Liver (tissue), 9 donors: ENCODE results near the gene SEMA3C. TPM values are rescaled to one million over a fixed set of nuclear protein-coding genes. Genes with fewer than 3 reads are reported as not detected.

Source experiments
- DNase-seq: peaks from one replicate; pipeline ENCODE4 v3.0.0-alpha.2; 2017; ENCODE audit warnings: low spot score
- H3K27ac ChIP-seq, 2 donors: one replicate each; pipeline ENCODE4 v1.7.0; 2013; ENCODE audit warnings: inconsistent platforms in 2 of 2, low read length in 2 of 2, control low read depth in 1 of 2, low read depth in 1 of 2, mild to moderate bottlenecking in 1 of 2
- H3K27me3 ChIP-seq, 4 donors: one replicate each; pipeline versions ENCODE4 v1.6.1 to v1.7.0; 2013; ENCODE audit warnings: low read length in 3 of 4, inconsistent platforms in 1 of 4, mild to moderate bottlenecking in 1 of 4, moderate library complexity in 1 of 4; ENCODE audit not compliant: control insufficient read depth in 4 of 4, insufficient read depth in 4 of 4
- H3K36me3 ChIP-seq, 4 donors: one replicate each; pipeline versions ENCODE4 v1.6.1 to v1.7.0; 2013; ENCODE audit warnings: low read length in 3 of 4, mild to moderate bottlenecking in 3 of 4, low read depth in 1 of 4, moderate library complexity in 1 of 4; ENCODE audit not compliant: control insufficient read depth in 4 of 4, insufficient read depth in 3 of 4
- H3K4me1 ChIP-seq, 4 donors: one replicate each; pipeline versions ENCODE4 v1.6.1 to v1.7.0; 2013; ENCODE audit warnings: low read length in 3 of 4, mild to moderate bottlenecking in 3 of 4, moderate library complexity in 1 of 4; ENCODE audit not compliant: control insufficient read depth in 4 of 4, insufficient read depth in 4 of 4
- H3K4me3 ChIP-seq, 3 donors: one replicate each; pipeline versions ENCODE4 v1.6.1 to v1.7.0; 2013; ENCODE audit warnings: low read length in 3 of 3, control low read depth in 1 of 3, low read depth in 1 of 3, mild to moderate bottlenecking in 1 of 3
- H3K9ac ChIP-seq, 2 donors: one replicate each; pipeline ENCODE4 v1.7.0; 2013; ENCODE audit warnings: low read length in 2 of 2, mild to moderate bottlenecking in 2 of 2, moderate library complexity in 2 of 2, control low read depth in 1 of 2, low read depth in 1 of 2
- H3K9me3 ChIP-seq, 4 donors: one replicate each; pipeline versions ENCODE4 v1.6.1 to v1.7.0; 2013; ENCODE audit warnings: low read length in 3 of 4; ENCODE audit not compliant: control insufficient read depth in 4 of 4
- FOXA1 ChIP-seq: IDR thresholded peaks from 2 replicates; pipeline ENCODE4 v1.6.1; 2016; ENCODE audit warnings: antibody characterized with exemption
- FOXA2 ChIP-seq: IDR thresholded peaks from 2 replicates; pipeline ENCODE4 v1.6.1; 2016; ENCODE audit warnings: antibody characterized with exemption
- GABPA ChIP-seq, 2 donors: IDR thresholded peaks in 1 of 2; conservative IDR thresholded peaks in 1 of 2; 2 replicates each; pipeline ENCODE4 v1.6.1; 2016; ENCODE audit warnings: antibody characterized with exemption in 2 of 2, mild to moderate bottlenecking in 1 of 2, moderate library complexity in 1 of 2
- HNF4A ChIP-seq, 2 donors: conservative IDR thresholded peaks; 2 replicates each; pipeline ENCODE4 v1.6.1; 2016; ENCODE audit warnings: antibody characterized with exemption in 2 of 2, mild to moderate bottlenecking in 2 of 2
- JUND ChIP-seq, 2 donors: IDR thresholded peaks; 2 replicates each; pipeline ENCODE4 v1.6.1; 2016; ENCODE audit warnings: antibody characterized with exemption in 2 of 2
- NR2F2 ChIP-seq: IDR thresholded peaks from 2 replicates; pipeline ENCODE4 v1.6.1; 2016; ENCODE audit warnings: antibody characterized with exemption
- RAD21 ChIP-seq, 2 donors: IDR thresholded peaks; 2 replicates each; pipeline ENCODE4 v1.6.1; 2016; ENCODE audit warnings: antibody characterized with exemption in 2 of 2, mild to moderate bottlenecking in 2 of 2
- RXRA ChIP-seq, 2 donors: IDR thresholded peaks; 2 replicates each; pipeline ENCODE4 v1.6.1; 2017 to 2018; ENCODE audit warnings: antibody characterized with exemption in 2 of 2, mild to moderate bottlenecking in 1 of 2
- SP1 ChIP-seq: IDR thresholded peaks from 2 replicates; pipeline ENCODE4 v1.6.1; 2018; ENCODE audit warnings: antibody characterized with exemption, mild to moderate bottlenecking
- TAF1 ChIP-seq: conservative IDR thresholded peaks from 2 replicates; pipeline ENCODE4 v1.6.1; 2016; ENCODE audit warnings: antibody characterized with exemption, mild to moderate bottlenecking
- YY1 ChIP-seq: IDR thresholded peaks from 2 replicates; pipeline ENCODE4 v1.6.1; 2016; ENCODE audit warnings: antibody characterized with exemption, mild to moderate bottlenecking
- WGBS: extraction: QIAGEN DNeasy Blood & Tissue Kit; methylation state at CpG from one replicate; pipeline ENCODE4 v1.1.7; 2013; 5-methylcytosine and 5-hydroxymethylcytosine counted together
- polyA plus RNA-seq, 2 donors: library from polyadenylated mRNA; stranded (reverse) in 1 of 2; unstranded in 1 of 2; fragments of 200-250 nt in 1 of 2; fragments of >200 nt in 1 of 2; fragmentation: Nextera tagmentation in 1 of 2; extraction: Ambion mirVana in 1 of 2; gene quantifications; one replicate each; pipeline versions ENCODE4 v1.2.1 to v1.2.3, GENCODE V29; 2013 to 2015
- total RNA-seq, 2 donors: library from RNA; depleted of rRNA; stranded (reverse); fragments of >200 nt; gene quantifications; one replicate each; pipeline ENCODE4 v1.2.3, GENCODE V29; 2014
- TF ChIP-seq, protein P1 (sequence below): IDR thresholded peaks from 2 replicates; pipeline ENCODE4 v1.6.1; 2016; ENCODE audit warnings: antibody characterized with exemption, mild to moderate bottlenecking
- TF ChIP-seq, protein P2 (sequence below): IDR thresholded peaks from 2 replicates; pipeline ENCODE4 v1.6.1; 2016; ENCODE audit warnings: antibody characterized with exemption
- TF ChIP-seq, protein P3 (sequence below): IDR thresholded peaks from 2 replicates; pipeline ENCODE4 v1.6.1; 2016; ENCODE audit warnings: antibody characterized with exemption
- TF ChIP-seq, protein P4 (sequence below): fragments of 150-350 bp; IDR thresholded peaks from 2 replicates; pipeline ENCODE4 v1.5.1; 2017; ENCODE audit warnings: improper control_type of control experiment, low read depth, low read length; ENCODE audit not compliant: missing input control
- TF ChIP-seq, protein P5 (sequence below): IDR thresholded peaks from 2 replicates; pipeline ENCODE4 v1.6.1; 2016; ENCODE audit warnings: antibody characterized with exemption
- donor health status: healthy.
- donor health status: healthy.
- donor health status: healthy.
- donor health status: healthy.
- donor health status: healthy.

SEMA3C gene
- total and polyA plus RNA-seq, 4 donors: 0.20 to 1.8 (median 0.64) TPM

DNA sequence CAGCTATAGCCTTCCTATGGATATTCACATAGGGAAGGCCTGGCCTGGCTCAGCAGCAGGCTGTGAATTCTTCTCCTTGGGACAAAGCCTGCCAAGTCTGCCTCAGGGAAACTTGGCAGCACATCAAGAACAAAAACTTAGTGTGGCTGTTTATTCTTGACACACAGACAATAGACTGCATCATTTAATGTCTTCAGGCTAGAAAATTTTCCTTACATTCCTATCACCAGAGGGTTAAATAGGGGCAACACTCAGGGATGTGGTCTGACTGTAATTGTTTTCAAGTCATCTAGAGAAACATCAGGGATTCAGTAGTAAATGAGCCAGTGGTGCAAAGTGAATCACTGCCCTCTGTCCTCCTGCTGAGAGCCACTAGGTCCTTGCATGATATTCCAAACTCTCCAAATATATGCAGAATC is 137.3 kb downstream of the SEMA3C start:
- DNase-seq: no peak

DNA sequence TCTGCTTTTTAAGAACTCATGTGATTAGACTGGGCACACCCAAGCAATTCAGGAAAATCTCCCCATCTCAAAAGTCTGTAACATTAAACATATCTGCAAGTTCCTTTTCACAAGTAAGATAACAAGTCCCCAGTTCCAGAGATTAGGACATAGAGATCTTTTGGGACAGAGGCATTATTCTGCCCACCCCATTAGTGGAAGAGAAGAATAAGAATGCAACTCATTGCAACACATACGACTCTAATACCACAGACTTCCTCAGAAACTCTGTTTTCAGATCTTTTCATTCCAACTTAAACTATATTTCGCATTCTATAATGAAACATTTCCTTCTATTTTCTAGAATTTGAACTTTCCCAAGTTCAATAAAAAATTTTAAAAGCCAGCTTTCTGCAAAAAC is 137.7 kb downstream of the SEMA3C start:
- H3K4me1 ChIP-seq: no peaks in the 10 kb centered on the region
- no peak overlapping the region for H3K27ac ChIP-seq

More for the DNA sequence above, 137.3 kb downstream of the SEMA3C start:
- Histone ChIP-seq H3K4me3 (no peak overlapping the region), H3K27me3 (peaks cover 0 to 3% (median 0%) of the 10 kb centered on the region in 4 donors), H3K27ac (no peak overlapping the region), H3K36me3 (no peaks in the 10 kb centered on the region), H3K9ac (no peak overlapping the region), H3K9me3 (no peaks in the 10 kb centered on the region), H3K4me1 (no peaks in the 10 kb centered on the region)
- TF ChIP-seq HNF4A (conservative IDR thresholded peaks at IDR 0.05) (no peak), JUND (IDR thresholded peaks at IDR 0.05) (no peak), GABPA (IDR thresholded peaks at IDR 0.05 in 1 of 2, conservative IDR thresholded peaks at IDR 0.05 in 1 of 2) (no peak)

More for the DNA sequence above, 137.7 kb downstream of the SEMA3C start:
- no peak for TF ChIP-seq JUND (IDR thresholded peaks at IDR 0.05)
- no peak for TF ChIP-seq FOXA2
- TF ChIP-seq, protein P1, sequence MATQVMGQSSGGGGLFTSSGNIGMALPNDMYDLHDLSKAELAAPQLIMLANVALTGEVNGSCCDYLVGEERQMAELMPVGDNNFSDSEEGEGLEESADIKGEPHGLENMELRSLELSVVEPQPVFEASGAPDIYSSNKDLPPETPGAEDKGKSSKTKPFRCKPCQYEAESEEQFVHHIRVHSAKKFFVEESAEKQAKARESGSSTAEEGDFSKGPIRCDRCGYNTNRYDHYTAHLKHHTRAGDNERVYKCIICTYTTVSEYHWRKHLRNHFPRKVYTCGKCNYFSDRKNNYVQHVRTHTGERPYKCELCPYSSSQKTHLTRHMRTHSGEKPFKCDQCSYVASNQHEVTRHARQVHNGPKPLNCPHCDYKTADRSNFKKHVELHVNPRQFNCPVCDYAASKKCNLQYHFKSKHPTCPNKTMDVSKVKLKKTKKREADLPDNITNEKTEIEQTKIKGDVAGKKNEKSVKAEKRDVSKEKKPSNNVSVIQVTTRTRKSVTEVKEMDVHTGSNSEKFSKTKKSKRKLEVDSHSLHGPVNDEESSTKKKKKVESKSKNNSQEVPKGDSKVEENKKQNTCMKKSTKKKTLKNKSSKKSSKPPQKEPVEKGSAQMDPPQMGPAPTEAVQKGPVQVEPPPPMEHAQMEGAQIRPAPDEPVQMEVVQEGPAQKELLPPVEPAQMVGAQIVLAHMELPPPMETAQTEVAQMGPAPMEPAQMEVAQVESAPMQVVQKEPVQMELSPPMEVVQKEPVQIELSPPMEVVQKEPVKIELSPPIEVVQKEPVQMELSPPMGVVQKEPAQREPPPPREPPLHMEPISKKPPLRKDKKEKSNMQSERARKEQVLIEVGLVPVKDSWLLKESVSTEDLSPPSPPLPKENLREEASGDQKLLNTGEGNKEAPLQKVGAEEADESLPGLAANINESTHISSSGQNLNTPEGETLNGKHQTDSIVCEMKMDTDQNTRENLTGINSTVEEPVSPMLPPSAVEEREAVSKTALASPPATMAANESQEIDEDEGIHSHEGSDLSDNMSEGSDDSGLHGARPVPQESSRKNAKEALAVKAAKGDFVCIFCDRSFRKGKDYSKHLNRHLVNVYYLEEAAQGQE: no peak
- TF ChIP-seq, protein P2, sequence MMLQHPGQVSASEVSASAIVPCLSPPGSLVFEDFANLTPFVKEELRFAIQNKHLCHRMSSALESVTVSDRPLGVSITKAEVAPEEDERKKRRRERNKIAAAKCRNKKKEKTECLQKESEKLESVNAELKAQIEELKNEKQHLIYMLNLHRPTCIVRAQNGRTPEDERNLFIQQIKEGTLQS: no peak
- TF ChIP-seq HNF4A (conservative IDR thresholded peaks at IDR 0.05): no peak
- no peak for TF ChIP-seq FOXA1
- TF ChIP-seq NR2F2: no peak
- TF ChIP-seq, protein P3, sequence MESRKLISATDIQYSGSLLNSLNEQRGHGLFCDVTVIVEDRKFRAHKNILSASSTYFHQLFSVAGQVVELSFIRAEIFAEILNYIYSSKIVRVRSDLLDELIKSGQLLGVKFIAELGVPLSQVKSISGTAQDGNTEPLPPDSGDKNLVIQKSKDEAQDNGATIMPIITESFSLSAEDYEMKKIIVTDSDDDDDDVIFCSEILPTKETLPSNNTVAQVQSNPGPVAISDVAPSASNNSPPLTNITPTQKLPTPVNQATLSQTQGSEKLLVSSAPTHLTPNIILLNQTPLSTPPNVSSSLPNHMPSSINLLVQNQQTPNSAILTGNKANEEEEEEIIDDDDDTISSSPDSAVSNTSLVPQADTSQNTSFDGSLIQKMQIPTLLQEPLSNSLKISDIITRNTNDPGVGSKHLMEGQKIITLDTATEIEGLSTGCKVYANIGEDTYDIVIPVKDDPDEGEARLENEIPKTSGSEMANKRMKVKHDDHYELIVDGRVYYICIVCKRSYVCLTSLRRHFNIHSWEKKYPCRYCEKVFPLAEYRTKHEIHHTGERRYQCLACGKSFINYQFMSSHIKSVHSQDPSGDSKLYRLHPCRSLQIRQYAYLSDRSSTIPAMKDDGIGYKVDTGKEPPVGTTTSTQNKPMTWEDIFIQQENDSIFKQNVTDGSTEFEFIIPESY: no peak
- TF ChIP-seq, protein P4, sequence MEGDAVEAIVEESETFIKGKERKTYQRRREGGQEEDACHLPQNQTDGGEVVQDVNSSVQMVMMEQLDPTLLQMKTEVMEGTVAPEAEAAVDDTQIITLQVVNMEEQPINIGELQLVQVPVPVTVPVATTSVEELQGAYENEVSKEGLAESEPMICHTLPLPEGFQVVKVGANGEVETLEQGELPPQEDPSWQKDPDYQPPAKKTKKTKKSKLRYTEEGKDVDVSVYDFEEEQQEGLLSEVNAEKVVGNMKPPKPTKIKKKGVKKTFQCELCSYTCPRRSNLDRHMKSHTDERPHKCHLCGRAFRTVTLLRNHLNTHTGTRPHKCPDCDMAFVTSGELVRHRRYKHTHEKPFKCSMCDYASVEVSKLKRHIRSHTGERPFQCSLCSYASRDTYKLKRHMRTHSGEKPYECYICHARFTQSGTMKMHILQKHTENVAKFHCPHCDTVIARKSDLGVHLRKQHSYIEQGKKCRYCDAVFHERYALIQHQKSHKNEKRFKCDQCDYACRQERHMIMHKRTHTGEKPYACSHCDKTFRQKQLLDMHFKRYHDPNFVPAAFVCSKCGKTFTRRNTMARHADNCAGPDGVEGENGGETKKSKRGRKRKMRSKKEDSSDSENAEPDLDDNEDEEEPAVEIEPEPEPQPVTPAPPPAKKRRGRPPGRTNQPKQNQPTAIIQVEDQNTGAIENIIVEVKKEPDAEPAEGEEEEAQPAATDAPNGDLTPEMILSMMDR: no peak
- TF ChIP-seq TAF1: no peak
- TF ChIP-seq RAD21 (IDR thresholded peaks at IDR 0.05): no peak
- TF ChIP-seq YY1: no peak
- no peak for TF ChIP-seq SP1
- no peak for TF ChIP-seq GABPA (IDR thresholded peaks at IDR 0.05 in 1 of 2, conservative IDR thresholded peaks at IDR 0.05 in 1 of 2)
- TF ChIP-seq, protein P5, sequence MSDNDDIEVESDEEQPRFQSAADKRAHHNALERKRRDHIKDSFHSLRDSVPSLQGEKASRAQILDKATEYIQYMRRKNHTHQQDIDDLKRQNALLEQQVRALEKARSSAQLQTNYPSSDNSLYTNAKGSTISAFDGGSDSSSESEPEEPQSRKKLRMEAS: no peak
- TF ChIP-seq RXRA (IDR thresholded peaks at IDR 0.05): no peak
- H3K9ac ChIP-seq: no peak overlapping the region
- peaks cover 0 to 3% (median 0%) of the 10 kb centered on the region in 4 donors for H3K27me3 ChIP-seq
- no peak for DNase-seq
- H3K9me3 ChIP-seq: no peaks in the 10 kb centered on the region
- H3K4me3 ChIP-seq: no peak overlapping the region
- 63% methylated on average over 2 of the region's 2 CpGs for WGBS
- no peaks in the 10 kb centered on the region for H3K36me3 ChIP-seq
